ENCODE measurements around the gene SFTPA2.
"Not testable (repeated sequence)": the region's sequence is repeated elsewhere in the genome, so short reads cannot be mapped to it uniquely, and the experiment has no call there.

SFTPA2 gene

GRCh38 chr10:79586933-79587332 lies 26.7 kb upstream of the SFTPA2 start:
- no peaks in the 10 kb centered on the region for H3K9me3 ChIP-seq (ENCODE audit: control insufficient read depth in 2 of 2, low read length in 2 of 2)
- no peak overlapping the region for H3K27ac ChIP-seq (ENCODE audit: low read length)
- H3K36me3 ChIP-seq (ENCODE audit: control insufficient read depth in 2 of 2, insufficient read depth in 2 of 2, low read length in 2 of 2), result no peaks in the 10 kb centered on the region
- H3K4me3 ChIP-seq (ENCODE audit: low read length in 2 of 2), result no peak overlapping the region
- peaks cover 0 to 2% of the 10 kb centered on the region in 2 donors for H3K27me3 ChIP-seq (ENCODE audit: control insufficient read depth in 1 of 2, insufficient read depth in 2 of 2, low read length in 2 of 2)
- no peak overlapping the region for H3K9ac ChIP-seq (ENCODE audit: low read length in 2 of 2)
- no peaks in the 10 kb centered on the region for H3K4me1 ChIP-seq (ENCODE audit: control insufficient read depth, insufficient read depth, low read length)

- H3K4me3 ChIP-seq (ENCODE audit: low read length in 2 of 2), result no peak overlapping the region
- H3K4me1 ChIP-seq (ENCODE audit: control insufficient read depth, insufficient read depth, low read length), result no peaks in the 10 kb centered on the region
- no peaks in the 10 kb centered on the region for H3K9me3 ChIP-seq (ENCODE audit: control insufficient read depth in 2 of 2, low read length in 2 of 2)
- H3K27ac ChIP-seq (ENCODE audit: low read length), result no peak overlapping the region
- no peak overlapping the region for H3K9ac ChIP-seq (ENCODE audit: low read length in 2 of 2)
- H3K36me3 ChIP-seq (ENCODE audit: control insufficient read depth in 2 of 2, insufficient read depth in 2 of 2, low read length in 2 of 2), result no peaks in the 10 kb centered on the region
- peaks cover 0 to 2% of the 10 kb centered on the region in 2 donors for H3K27me3 ChIP-seq (ENCODE audit: control insufficient read depth in 1 of 2, insufficient read depth in 2 of 2, low read length in 2 of 2)
These were observed 25.8 kb upstream of the SFTPA2 start for GRCh38 chr10:79585870-79586527.

- H3K27me3 ChIP-seq (ENCODE audit: control insufficient read depth in 1 of 2, insufficient read depth in 2 of 2, low read length in 2 of 2), result peaks cover 0 to 2% of the 10 kb centered on the region in 2 donors
- H3K4me3 ChIP-seq (ENCODE audit: low read length in 2 of 2), result no peak overlapping the region
- no peak overlapping the region for H3K27ac ChIP-seq (ENCODE audit: low read length)
- no peaks in the 10 kb centered on the region for H3K36me3 ChIP-seq (ENCODE audit: control insufficient read depth in 2 of 2, insufficient read depth in 2 of 2, low read length in 2 of 2)
- no peaks in the 10 kb centered on the region for H3K9me3 ChIP-seq (ENCODE audit: control insufficient read depth in 2 of 2, low read length in 2 of 2)
- no peak overlapping the region for H3K9ac ChIP-seq (ENCODE audit: low read length in 2 of 2)
- no peaks in the 10 kb centered on the region for H3K4me1 ChIP-seq (ENCODE audit: control insufficient read depth, insufficient read depth, low read length)
These were observed 23.3 kb upstream of the SFTPA2 start for GRCh38 chr10:79583488-79584024.

- H3K9me3 ChIP-seq (ENCODE audit: control insufficient read depth in 2 of 2, low read length in 2 of 2); H3K4me3 ChIP-seq (ENCODE audit: low read length in 2 of 2); H3K9ac ChIP-seq (ENCODE audit: low read length in 2 of 2); H3K4me1 ChIP-seq (ENCODE audit: control insufficient read depth, insufficient read depth, low read length); H3K36me3 ChIP-seq (ENCODE audit: control insufficient read depth in 2 of 2, insufficient read depth in 2 of 2, low read length in 2 of 2); H3K27me3 ChIP-seq (ENCODE audit: control insufficient read depth in 1 of 2, insufficient read depth in 2 of 2, low read length in 2 of 2); H3K27ac ChIP-seq (ENCODE audit: low read length): not testable (repeated sequence)
These were observed 22.7 kb upstream of the SFTPA2 start for GRCh38 chr10:79582954-79583353.

GRCh38 chr10:79582096-79582495 lies 21.9 kb upstream of the SFTPA2 start:
- Histone ChIP-seq H3K4me3 (ENCODE audit: low read length in 2 of 2) (no peak overlapping the region), H3K4me1 (ENCODE audit: control insufficient read depth, insufficient read depth, low read length) (no peaks in the 10 kb centered on the region), H3K27ac (ENCODE audit: low read length) (no peak overlapping the region), H3K9me3 (ENCODE audit: control insufficient read depth in 2 of 2, low read length in 2 of 2) (no peaks in the 10 kb centered on the region), H3K27me3 (ENCODE audit: control insufficient read depth in 1 of 2, insufficient read depth in 2 of 2, low read length in 2 of 2) (peaks cover 0 to 1% of the 10 kb centered on the region in 2 donors), H3K36me3 (ENCODE audit: control insufficient read depth in 2 of 2, insufficient read depth in 2 of 2, low read length in 2 of 2) (no peaks in the 10 kb centered on the region), H3K9ac (ENCODE audit: low read length in 2 of 2) (no peak overlapping the region)

GRCh38 chr10:79581044-79581443 lies 20.8 kb upstream of the SFTPA2 start:
- no peak overlapping the region for H3K27ac ChIP-seq (ENCODE audit: low read length)
- H3K9me3 ChIP-seq (ENCODE audit: control insufficient read depth in 2 of 2, low read length in 2 of 2), result no peaks in the 10 kb centered on the region
- no peak overlapping the region for H3K9ac ChIP-seq (ENCODE audit: low read length in 2 of 2)
- H3K4me3 ChIP-seq (ENCODE audit: low read length in 2 of 2), result no peak overlapping the region
- no peaks in the 10 kb centered on the region for H3K4me1 ChIP-seq (ENCODE audit: control insufficient read depth, insufficient read depth, low read length)
- H3K36me3 ChIP-seq (ENCODE audit: control insufficient read depth in 2 of 2, insufficient read depth in 2 of 2, low read length in 2 of 2), result no peaks in the 10 kb centered on the region
- H3K27me3 ChIP-seq (ENCODE audit: control insufficient read depth in 1 of 2, insufficient read depth in 2 of 2, low read length in 2 of 2), result no peaks in the 10 kb centered on the region

- H3K27me3 ChIP-seq (ENCODE audit: control insufficient read depth in 1 of 2, insufficient read depth in 2 of 2, low read length in 2 of 2), result no peaks in the 10 kb centered on the region
- H3K4me3 ChIP-seq (ENCODE audit: low read length in 2 of 2), result no peak overlapping the region
- no peak overlapping the region for H3K27ac ChIP-seq (ENCODE audit: low read length)
- no peak overlapping the region for H3K9ac ChIP-seq (ENCODE audit: low read length in 2 of 2)
- H3K9me3 ChIP-seq (ENCODE audit: control insufficient read depth in 2 of 2, low read length in 2 of 2), result no peaks in the 10 kb centered on the region
- no peaks in the 10 kb centered on the region for H3K4me1 ChIP-seq (ENCODE audit: control insufficient read depth, insufficient read depth, low read length)
- no peaks in the 10 kb centered on the region for H3K36me3 ChIP-seq (ENCODE audit: control insufficient read depth in 2 of 2, insufficient read depth in 2 of 2, low read length in 2 of 2)
These were observed 19.2 kb upstream of the SFTPA2 start for GRCh38 chr10:79579361-79579760.

- H3K36me3 ChIP-seq (ENCODE audit: control insufficient read depth in 2 of 2, insufficient read depth in 2 of 2, low read length in 2 of 2); H3K27ac ChIP-seq (ENCODE audit: low read length); H3K4me1 ChIP-seq (ENCODE audit: control insufficient read depth, insufficient read depth, low read length); H3K27me3 ChIP-seq (ENCODE audit: control insufficient read depth in 1 of 2, insufficient read depth in 2 of 2, low read length in 2 of 2); H3K9ac ChIP-seq (ENCODE audit: low read length in 2 of 2); H3K9me3 ChIP-seq (ENCODE audit: control insufficient read depth in 2 of 2, low read length in 2 of 2); H3K4me3 ChIP-seq (ENCODE audit: low read length in 2 of 2): not testable (repeated sequence)
These were observed 10.4 kb upstream of the SFTPA2 start for GRCh38 chr10:79570624-79571023.

- no peak overlapping the region for H3K9ac ChIP-seq (ENCODE audit: low read length in 2 of 2)
- H3K27ac ChIP-seq (ENCODE audit: low read length), result no peak overlapping the region
- H3K4me3 ChIP-seq (ENCODE audit: low read length in 2 of 2), result no peak overlapping the region
- no peaks in the 10 kb centered on the region for H3K36me3 ChIP-seq (ENCODE audit: control insufficient read depth in 2 of 2, insufficient read depth in 2 of 2, low read length in 2 of 2)
- H3K4me1 ChIP-seq (ENCODE audit: control insufficient read depth, insufficient read depth, low read length), result peaks cover 3% of the 10 kb centered on the region
- peaks cover 0 to 8% of the 10 kb centered on the region in 2 donors for H3K27me3 ChIP-seq (ENCODE audit: control insufficient read depth in 1 of 2, insufficient read depth in 2 of 2, low read length in 2 of 2)
- no peaks in the 10 kb centered on the region for H3K9me3 ChIP-seq (ENCODE audit: control insufficient read depth in 2 of 2, low read length in 2 of 2)
These were observed 3.2 kb upstream of the SFTPA2 start for GRCh38 chr10:79563426-79563825.

- H3K4me1 ChIP-seq (ENCODE audit: control insufficient read depth, insufficient read depth, low read length), result peaks cover 3% of the 10 kb centered on the region
- H3K4me3 ChIP-seq (ENCODE audit: low read length in 2 of 2), result peak overlapping the region in 1 of 2 donors; percentile 55
- H3K27me3 ChIP-seq (ENCODE audit: control insufficient read depth in 1 of 2, insufficient read depth in 2 of 2, low read length in 2 of 2), result peaks cover 0 to 8% of the 10 kb centered on the region in 2 donors
- H3K9ac ChIP-seq (ENCODE audit: low read length in 2 of 2), result no peak overlapping the region
- H3K27ac ChIP-seq (ENCODE audit: low read length), result no peak overlapping the region
- no peaks in the 10 kb centered on the region for H3K9me3 ChIP-seq (ENCODE audit: control insufficient read depth in 2 of 2, low read length in 2 of 2)
- no peaks in the 10 kb centered on the region for H3K36me3 ChIP-seq (ENCODE audit: control insufficient read depth in 2 of 2, insufficient read depth in 2 of 2, low read length in 2 of 2)
These were observed 2.0 kb upstream of the SFTPA2 start for GRCh38 chr10:79562135-79562756.

GRCh38 chr10:79561257-79561656 lies 1.1 kb upstream of the SFTPA2 start:
- Histone ChIP-seq H3K27me3 (ENCODE audit: control insufficient read depth in 1 of 2, insufficient read depth in 2 of 2, low read length in 2 of 2) (peaks cover 0 to 8% of the 10 kb centered on the region in 2 donors), H3K27ac (ENCODE audit: low read length) (no peak overlapping the region), H3K9ac (ENCODE audit: low read length in 2 of 2) (no peak overlapping the region), H3K36me3 (ENCODE audit: control insufficient read depth in 2 of 2, insufficient read depth in 2 of 2, low read length in 2 of 2) (no peaks in the 10 kb centered on the region), H3K4me3 (ENCODE audit: low read length in 2 of 2) (no peak overlapping the region), H3K9me3 (ENCODE audit: control insufficient read depth in 2 of 2, low read length in 2 of 2) (no peaks in the 10 kb centered on the region), H3K4me1 (ENCODE audit: control insufficient read depth, insufficient read depth, low read length) (peaks cover 3% of the 10 kb centered on the region)

Measured in stomach smooth muscle (tissue), 2 donors.